HG02970 (cell line): ENCODE data around the gene CD44.
"Not testable (repeated sequence)": the region's sequence is repeated elsewhere in the genome, so short reads cannot be mapped to it uniquely, and the experiment has no call there.

Experiments
- ATAC-seq: cut with Tn5 transposase; IDR thresholded peaks from one replicate; pipeline ENCODE4 v1.9.1; 2021; ENCODE audit warnings: mild to moderate bottlenecking, moderate library complexity, moderate number of reproducible peaks; ENCODE audit not compliant: unreplicated experiment, low FRiP score

Gene CD44

DNA sequence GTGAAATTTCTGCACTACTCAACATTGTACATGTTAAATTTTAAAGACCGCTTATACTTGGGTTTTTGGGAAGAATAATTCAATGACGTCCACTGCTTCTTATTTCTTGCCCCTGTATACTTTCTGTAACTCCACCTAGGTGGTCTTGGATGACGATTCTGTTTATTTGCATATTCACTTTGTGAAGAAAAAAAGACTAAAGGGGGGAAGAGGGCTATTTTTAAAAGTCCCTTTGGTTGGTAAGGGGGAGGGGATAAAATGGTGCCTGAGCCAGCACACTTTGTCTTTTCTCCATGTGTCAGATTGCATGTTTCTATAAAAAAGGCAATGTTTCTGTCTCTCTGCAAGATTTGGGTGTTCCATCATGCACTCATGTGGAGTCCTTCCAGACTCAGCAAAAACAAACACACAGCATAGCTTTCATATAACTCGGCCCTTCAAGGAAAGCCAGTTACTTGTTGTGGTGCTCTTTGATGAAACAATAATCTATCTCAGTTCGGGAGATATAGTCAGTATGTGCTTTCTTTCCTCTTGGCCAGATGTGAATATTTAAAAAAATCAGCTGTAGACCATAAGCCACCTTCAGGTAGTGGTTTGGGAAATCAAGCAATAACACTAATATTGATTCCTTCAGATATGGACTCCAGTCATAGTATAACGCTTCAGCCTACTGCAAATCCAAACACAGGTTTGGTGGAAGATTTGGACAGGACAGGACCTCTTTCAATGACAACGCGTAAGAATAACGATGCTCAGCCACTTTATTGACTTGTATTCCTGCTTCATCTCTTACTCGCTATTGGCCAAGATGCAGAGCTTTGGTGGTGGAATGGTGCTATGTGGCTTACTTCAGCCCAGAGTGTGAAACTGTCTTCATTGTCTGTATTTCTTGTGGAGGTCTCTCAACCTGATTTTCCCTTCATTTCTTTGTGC is 68.8 kb downstream of the CD44 start:
- ATAC-seq = no peak

DNA sequence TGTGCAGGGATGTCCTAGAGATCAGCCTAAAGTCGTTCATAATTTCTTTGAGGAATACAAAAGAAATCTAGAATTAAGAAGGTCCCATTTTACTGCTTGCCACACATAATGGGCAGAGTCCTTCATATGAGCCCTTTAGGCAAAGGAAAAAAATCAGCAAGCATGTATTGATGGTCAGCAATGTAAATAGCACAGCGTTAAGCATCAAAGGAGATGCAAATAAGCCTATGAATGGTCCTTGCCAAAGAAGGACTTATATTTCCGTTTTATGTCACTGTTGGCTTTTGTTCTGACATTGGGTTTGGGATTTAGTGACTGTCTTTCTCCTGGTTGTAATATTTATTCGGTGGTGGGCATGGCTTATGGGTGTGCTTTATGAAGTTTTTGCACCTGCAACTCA is 69.8 kb downstream of the CD44 start:
- no peak for ATAC-seq

DNA sequence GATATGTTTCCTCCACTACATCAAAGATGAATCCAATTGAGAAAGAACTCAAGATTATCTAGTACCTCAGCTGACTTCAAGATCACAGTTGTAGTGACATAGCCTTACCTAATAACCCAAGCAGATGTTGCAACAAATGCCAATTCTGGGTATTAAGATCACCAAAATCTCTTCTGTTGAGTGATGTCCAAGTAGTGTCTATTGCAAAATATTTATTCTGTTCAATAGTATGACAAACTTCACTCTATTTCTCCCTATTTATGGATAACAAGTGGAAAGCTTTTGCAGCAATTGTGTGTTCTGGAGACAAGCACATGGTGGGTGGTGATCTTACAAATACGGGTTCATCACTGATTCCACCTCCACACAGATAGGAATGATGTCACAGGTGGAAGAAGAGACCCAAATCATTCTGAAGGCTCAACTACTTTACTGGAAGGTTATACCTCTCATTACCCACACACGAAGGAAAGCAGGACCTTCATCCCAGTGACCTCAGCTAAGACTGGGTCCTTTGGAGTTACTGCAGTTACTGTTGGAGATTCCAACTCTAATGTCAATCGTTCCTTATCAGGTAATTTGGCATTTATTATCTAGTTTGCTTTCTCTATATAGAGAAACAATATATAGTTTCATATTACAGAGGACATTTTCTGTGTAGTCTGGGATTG is 72.0 kb downstream of the CD44 start:
- no peak for ATAC-seq

DNA sequence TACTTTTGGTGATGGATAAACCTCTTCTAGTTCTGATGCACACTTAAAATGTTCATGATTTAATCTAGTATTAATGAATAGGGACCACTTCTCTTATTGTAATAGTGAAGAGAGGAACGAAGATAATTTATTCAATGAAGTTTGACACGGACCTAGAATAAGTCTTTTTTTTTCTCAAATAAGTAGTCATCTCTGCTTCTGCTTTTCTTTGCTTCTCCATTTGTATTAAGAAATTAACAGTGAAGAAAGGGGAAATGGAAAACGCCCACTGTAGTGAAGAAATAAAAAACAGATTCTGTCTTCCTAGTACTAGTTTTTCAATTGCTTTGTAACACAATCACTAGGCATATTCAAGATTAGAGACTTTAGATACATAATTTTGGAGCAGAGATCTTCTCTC is 73.0 kb downstream of the CD44 start:
- ATAC-seq = no peak

DNA sequence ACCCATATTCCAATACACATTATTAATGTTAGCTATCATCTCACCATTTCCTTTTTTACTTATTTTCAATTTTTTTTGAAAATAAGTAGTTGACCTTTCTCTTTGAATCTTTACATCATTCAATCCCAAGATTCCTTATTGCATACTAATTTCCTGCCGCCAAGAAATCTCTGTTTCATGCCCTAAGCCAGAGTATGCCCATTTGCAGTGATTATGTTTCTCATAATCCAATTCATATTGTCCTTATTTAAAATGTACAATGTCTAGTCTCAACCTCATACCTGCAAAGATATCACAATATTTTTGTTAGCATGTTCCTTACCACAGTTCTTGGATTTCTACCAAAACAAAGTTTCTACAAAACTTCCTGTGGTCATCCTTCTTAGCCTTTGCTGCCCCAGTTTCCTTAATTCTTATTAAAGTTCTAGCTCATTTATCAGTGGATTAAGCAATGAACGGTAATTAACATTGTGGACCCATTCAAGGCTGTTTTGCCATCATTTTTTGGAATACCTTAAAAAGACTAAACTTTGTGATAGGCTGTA is 75.3 kb downstream of the CD44 start:
- ATAC-seq = no peak

DNA sequence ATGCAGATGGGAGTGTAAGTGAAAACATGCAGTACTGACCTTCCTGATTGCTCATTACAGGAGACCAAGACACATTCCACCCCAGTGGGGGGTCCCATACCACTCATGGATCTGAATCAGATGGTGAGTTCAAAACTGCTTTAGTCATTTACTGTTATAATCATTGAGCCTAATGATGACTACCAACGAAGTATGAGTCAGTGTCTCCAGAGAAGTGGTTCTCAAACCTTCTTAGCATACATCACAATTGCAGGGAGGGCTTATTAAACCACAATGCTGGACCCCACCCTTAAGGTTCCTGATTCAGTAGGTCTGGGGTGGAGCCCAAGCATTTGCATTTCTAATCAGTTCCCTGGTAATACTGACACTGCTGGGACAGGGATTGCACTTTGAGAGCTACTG is 75.8 kb downstream of the CD44 start:
- ATAC-seq = no peak

DNA sequence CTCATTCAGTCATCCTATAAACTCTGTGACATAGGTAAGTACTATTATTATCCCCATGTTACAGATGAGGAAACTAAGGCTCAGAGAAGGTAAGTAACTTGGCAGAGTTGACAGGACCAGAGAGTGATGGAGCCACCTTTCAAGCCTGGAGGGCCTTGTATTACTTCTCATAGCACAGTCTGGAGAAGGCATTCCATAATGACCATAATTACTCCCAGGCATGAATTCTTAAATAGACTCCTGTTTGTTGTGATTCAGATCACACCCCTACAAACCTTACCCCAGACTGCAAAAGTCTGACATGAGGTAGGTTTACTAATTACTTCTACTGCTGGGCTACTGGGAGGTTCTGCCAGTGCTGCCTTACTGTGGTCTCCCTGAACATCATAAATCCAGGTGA is 77.0 kb downstream of the CD44 start:
- ATAC-seq = no peak

DNA sequence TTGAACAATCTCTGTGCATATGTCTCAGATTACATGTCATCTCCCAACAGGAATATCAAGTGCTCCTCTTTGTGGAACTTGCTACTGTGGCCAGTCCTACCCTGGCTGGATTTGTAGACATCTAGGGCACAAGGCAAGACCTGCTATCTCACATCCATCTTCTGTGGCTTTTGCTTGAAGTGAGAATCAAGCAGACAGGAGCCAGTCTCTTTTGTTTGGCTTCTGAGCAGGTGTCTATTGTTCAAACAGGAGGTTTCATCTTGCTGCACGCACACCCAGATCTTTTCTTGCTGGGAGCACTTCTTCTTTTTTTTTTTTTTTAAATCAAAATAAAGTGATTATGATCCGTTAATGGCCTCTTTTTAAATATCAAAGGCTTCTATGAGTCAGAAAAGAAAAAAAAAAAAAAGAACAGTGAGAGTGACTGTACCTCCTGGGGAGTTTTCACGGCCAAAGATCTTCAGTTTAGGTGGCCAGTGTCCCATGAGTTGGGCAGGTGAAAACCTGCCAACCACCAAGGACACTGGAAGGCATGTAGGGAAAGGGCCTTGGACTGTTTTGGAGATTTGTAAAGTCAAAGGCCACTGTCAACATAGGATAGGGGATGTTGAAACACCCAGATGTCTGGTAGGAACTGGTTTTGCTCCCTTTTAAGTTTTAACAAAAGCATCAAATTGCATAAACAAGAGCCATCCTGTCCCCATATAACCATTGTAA is 78.1 kb downstream of the CD44 start:
- ATAC-seq = no peak

DNA sequence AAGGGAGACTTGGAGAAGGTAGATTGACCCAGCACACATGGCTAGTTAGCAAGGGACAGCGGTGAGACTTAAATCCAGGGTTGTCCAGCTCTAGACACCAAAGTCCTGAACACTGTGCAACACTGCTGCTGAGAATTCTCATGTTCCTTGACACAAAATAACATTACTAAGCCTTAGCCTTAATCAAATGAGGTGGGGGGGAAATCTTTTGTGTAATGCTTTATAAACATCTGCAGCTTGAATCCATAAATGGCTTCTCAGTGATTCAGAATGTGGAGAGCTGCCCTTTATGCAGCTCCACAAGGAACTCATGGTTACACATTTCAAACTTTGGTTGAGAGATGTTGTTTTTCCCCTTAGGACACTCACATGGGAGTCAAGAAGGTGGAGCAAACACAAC is 80.0 kb downstream of the CD44 start:
- ATAC-seq = no peak

DNA sequence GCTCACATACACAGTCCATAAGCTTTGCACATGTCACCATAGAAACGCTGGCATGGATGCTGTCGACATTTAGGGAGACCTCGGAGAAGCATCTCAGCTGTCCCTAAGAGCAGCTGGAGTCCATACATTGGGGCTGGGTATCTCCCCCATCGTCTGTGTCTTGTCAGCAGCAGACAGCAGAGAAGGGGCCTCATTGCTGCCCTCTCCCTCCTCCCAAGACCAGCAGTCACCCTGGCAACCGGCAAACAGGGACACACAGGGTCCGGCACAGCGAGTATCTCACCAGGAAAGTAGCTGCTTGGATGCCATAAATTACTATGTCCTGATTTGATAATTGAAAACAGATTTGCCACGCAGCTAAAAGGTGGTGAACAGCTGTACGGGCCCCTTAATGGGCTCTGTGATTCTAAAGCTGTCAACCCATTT is 84.4 kb downstream of the CD44 start:
- no peak for ATAC-seq

DNA sequence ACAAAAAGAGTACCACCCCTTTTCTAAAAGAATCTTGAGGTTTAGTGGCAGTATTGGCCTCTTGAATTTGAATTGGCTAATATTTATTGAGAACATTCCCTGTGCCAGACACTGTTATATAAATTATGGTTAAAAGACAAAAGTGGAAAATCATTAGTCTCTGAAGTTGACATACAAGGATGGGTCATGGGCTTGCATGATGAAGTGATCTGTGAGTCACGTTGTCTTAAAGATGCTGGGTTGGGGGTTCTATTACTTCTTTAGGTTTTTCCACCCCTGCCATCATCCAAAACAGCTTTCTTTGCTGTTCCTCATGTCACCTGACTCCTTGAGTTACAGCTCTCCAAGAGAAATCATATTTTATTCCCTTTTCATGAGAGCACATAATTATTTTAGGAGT is 85.0 kb downstream of the CD44 start:
- ATAC-seq = no peak

DNA sequence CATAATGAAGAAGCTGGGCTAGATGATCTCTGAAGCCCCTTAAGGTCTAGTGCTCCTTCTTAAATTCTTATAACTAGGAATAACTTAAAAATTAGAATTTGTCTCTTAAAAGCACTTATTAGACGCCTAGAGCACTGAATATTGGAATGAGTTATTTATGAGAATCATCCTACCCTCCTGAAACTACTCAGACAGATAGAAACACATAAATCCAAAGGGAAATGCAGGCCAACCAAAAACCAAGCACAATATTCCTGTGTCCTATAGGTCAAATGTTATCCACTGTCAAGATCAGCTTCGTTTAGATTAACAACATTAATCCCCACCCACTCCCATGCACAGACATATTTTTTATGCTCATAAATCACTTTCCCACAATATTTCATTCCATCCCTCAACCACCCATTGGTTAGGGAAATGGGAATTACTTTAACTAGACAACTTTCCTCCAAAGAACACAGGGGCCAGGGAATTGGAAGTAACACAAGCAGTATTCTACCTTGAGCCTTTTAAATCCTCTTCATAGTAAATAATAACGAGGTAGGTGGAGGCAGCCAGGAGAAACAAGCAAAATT is 87.1 kb downstream of the CD44 start:
- ATAC-seq = no peak

DNA sequence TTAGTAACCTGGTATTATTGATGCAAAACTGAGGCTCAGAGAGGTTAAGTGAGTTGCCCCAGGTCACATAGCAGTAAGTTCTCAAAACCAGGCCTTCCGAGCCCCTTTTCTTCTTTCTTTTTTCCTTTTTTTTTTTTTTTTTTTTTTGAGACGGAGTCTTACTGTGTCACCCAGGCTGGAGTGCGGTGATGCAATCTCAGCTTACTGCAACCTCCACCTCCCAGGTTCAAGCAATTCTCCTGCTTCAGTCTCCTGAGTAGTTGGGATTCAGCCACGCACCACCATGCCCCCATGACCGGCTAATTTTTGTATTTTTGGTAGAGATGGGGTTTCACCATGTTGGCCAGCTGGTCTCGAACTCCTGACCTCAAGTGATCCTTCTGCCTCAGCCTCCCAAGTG is 87.8 kb downstream of the CD44 start:
- ATAC-seq = not testable (repeated sequence)

DNA sequence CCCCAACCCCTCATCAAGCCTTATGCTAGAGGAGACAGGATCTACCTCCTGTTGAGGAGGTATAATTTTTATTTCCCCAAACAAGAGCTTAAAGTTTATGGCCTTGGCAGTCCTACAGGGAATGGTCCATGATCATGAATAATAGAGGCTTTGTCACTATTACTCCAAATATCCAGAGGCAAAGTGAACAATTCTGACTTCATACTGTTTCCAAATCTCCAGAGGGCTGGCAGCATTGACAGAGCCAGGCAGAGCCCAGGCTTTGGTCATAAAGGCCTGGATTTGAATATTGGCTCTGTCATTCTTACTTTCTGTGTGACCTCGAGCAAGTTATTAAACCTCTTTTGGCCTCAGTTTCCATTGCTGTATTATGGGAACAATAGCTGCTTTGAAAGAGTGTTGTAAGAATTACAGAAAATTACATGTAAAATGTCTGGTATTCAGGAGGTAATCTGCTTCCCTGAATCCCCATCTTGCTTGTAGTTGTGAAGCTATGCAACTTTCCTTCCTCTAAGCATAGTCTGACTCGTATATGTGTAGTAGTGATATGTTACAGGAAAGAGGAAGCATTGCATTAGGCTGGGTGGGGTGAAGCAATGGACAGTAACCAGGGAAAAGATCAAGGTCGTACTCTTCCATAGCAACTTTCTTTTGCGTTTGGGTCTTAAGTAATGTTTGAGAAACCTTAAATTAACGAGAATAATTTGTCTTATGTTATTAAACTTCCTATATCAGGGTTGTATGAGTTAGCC is 88.8 kb downstream of the CD44 start:
- ATAC-seq = no peak

DNA sequence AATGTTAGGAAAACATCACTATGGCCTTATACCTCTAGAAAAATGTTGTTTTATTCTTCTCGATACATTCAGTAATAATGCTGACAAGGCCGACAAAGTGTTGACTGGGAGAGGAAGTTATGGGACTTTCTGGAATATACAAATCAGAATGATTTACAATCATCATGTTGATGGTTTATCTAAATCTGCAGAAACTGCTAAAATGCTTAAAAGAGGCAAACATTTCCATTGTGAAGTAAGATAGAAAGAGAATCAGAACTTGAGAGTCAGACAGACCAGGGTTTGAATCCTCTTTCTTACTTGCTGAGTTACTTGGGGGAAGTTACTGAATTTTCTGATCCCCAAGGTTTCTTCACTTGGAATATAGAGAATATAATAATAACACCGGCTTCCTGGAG is 89.4 kb downstream of the CD44 start:
- ATAC-seq = no peak

DNA sequence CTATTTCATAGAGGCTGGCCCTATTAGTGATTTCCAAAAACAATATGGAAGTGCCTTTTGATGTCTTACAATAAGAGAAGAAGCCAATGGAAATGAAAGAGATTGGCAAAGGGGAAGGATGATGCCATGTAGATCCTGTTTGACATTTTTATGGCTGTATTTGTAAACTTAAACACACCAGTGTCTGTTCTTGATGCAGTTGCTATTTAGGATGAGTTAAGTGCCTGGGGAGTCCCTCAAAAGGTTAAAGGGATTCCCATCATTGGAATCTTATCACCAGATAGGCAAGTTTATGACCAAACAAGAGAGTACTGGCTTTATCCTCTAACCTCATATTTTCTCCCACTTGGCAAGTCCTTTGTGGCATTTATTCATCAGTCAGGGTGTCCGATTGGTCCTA is 91.4 kb downstream of the CD44 start:
- ATAC-seq = no peak

DNA sequence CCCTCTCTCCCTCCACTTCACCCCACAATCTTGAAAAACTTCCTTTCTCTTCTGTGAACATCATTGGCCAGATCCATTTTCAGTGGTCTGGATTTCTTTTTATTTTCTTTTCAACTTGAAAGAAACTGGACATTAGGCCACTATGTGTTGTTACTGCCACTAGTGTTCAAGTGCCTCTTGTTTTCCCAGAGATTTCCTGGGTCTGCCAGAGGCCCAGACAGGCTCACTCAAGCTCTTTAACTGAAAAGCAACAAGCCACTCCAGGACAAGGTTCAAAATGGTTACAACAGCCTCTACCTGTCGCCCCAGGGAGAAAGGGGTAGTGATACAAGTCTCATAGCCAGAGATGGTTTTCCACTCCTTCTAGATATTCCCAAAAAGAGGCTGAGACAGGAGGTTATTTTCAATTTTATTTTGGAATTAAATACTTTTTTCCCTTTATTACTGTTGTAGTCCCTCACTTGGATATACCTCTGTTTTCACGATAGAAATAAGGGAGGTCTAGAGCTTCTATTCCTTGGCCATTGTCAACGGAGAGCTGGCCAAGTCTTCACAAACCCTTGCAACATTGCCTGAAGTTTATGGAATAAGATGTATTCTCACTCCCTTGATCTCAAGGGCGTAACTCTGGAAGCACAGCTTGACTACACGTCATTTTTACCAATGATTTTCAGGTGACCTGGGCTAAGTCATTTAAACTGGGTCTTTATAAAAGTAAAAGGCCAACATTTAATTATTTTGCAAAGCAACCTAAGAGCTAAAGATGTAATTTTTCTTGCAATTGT is 92.3 kb downstream of the CD44 start:
- no peak for ATAC-seq

DNA sequence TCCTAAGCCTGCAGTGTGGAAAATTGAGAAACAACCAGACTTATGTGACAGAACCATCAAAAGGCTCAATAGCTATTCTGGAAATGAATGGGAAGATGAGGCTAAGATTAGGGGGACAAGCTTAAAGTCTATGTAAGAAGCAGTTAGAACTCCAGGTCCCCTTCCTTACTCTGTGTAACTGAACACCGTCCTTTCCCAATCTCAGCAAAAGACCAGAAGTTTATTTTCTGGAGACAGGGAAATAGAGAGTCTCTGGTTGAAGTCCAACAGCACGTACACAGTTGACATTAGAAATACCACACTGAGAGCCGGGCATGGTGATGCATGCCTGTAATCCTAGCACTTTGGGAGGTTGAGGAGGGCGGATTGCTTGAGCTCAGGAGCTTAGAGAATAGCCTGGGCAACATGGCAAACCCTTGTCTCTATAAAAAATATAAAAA is 93.9 kb downstream of the CD44 start:
- no peak for ATAC-seq

DNA sequence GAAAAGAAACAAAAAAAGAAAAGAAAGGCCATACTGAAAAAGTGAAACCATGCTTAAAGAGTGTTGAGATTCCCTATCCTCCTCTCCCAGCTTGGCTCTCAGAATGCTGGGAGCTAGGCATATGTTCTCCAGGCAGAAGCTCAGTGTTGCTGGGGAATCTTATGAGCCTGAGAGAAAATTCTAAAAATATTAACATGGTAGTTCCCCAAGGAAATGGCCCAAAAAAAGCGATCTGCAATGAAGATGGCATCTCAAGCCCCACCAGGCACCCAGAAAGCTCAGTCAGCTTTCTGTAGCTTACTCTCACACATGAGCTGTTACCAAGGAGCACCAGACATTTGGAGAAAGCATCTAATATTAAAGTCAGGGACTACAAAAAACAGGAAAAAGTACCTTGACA is 94.5 kb downstream of the CD44 start:
- ATAC-seq = no peak
